HEK293 (cell line): ENCODE data around the gene MKRN2.

Experiments
- CTCF ChIP-seq: fragments of 450-650 bp; formaldehyde crosslinking; IDR thresholded peaks from 2 replicates; pipeline ENCODE4 v1.5.1; 2016; ENCODE audit warnings: missing biosample characterization, missing genetic modification characterization
- INSM2 ChIP-seq: fragments of 450-650 bp; formaldehyde crosslinking; IDR thresholded peaks from 2 replicates; pipeline ENCODE4 v1.5.1; 2016; ENCODE audit warnings: missing biosample characterization, missing genetic modification characterization
- PBX3 ChIP-seq: sonication (generic); formaldehyde crosslinking; IDR thresholded peaks from 2 replicates; pipeline ENCODE4 v1.8.1; 2022; ENCODE audit warnings: mild to moderate bottlenecking, moderate library complexity, missing genetic modification reagents
- REST ChIP-seq: fragments of 450-650 bp; formaldehyde crosslinking; IDR thresholded peaks from 2 replicates; pipeline ENCODE4 v1.5.1; 2016; ENCODE audit warnings: missing biosample characterization, missing genetic modification characterization
- SETDB1 ChIP-seq: IDR thresholded peaks from one replicate; pipeline ENCODE4 v1.6.1; 2017; ENCODE audit warnings: mild to moderate bottlenecking, low read length, moderate library complexity, mixed read lengths; ENCODE audit not compliant: insufficient read length
- ZNF10 ChIP-seq: fragments of 450-650 bp; formaldehyde crosslinking; IDR thresholded peaks from 2 replicates; pipeline ENCODE4 v1.5.1; 2017; ENCODE audit warnings: missing biosample characterization, missing genetic modification characterization
- ZNF146 ChIP-seq: fragments of 450-650 bp; formaldehyde crosslinking; IDR thresholded peaks from 2 replicates; pipeline ENCODE4 v1.5.1; 2016; ENCODE audit warnings: missing biosample characterization, missing genetic modification characterization
- ZNF324 ChIP-seq: fragments of 450-650 bp; formaldehyde crosslinking; IDR thresholded peaks from 2 replicates; pipeline ENCODE4 v1.5.1; 2016; ENCODE audit warnings: missing biosample characterization, missing genetic modification characterization
- ZNF391 ChIP-seq: fragments of 450-650 bp; formaldehyde crosslinking; IDR thresholded peaks from 2 replicates; pipeline ENCODE4 v1.5.1; 2016; ENCODE audit warnings: low read depth, missing biosample characterization, missing genetic modification characterization, borderline replicate concordance
- ZNF747 ChIP-seq: fragments of 450-650 bp; formaldehyde crosslinking; IDR thresholded peaks from 2 replicates; pipeline ENCODE4 v1.5.1; 2016; ENCODE audit warnings: missing biosample characterization, missing genetic modification characterization

GRCh38 chr3:12560505-12561190 is 3.8 kb downstream of the MKRN2 start:
- TF ChIP-seq CTCF (tag by site-specific recombination): no peak
- TF ChIP-seq ZNF391 (tag by site-specific recombination): no peak
- TF ChIP-seq SETDB1: no peak
- TF ChIP-seq REST (tag by site-specific recombination): no peak
- no peak for TF ChIP-seq PBX3 (CRISPR knock-in tag)
- TF ChIP-seq INSM2: no peak
- no peak for TF ChIP-seq ZNF324 (tag by site-specific recombination)
- no peak for TF ChIP-seq ZNF747
- no peak for TF ChIP-seq ZNF10 (tag by site-specific recombination)
- TF ChIP-seq ZNF146: no peak
